NOMO-1 treated with dmso at 0.1 percent for 144 hours (cell line): ENCODE results near the gene MISP.

Experiments used
- DNase-seq: peaks from one replicate; lab custom pipeline; 2025; ENCODE audit not compliant: unreplicated experiment; lab: John Stamatoyannopoulos, UW

MISP gene

GRCh38 chr19:806815-807421, 56.0 kb downstream of the MISP start:
- no peak for DNase-seq

GRCh38 chr19:807627-808422, 56.9 kb downstream of the MISP start:
- DNase-seq, result no peak

GRCh38 chr19:808423-808775, 57.5 kb downstream of the MISP start:
- no peak for DNase-seq

- no peak for DNase-seq
Measured at GRCh38 chr19:810077-810855, 59.4 kb downstream of the MISP start.

- no peak for DNase-seq
Measured at GRCh38 chr19:810883-811489, 60.1 kb downstream of the MISP start.

- no peak for DNase-seq
Measured at GRCh38 chr19:811506-812048, 60.7 kb downstream of the MISP start.

GRCh38 chr19:812049-812746, 61.3 kb downstream of the MISP start:
- no peak for DNase-seq

- no peak for DNase-seq
Measured at GRCh38 chr19:812747-813218, 61.9 kb downstream of the MISP start.

- no peak for DNase-seq
Measured at GRCh38 chr19:813219-814151, 62.6 kb downstream of the MISP start.
